ENCODE measurements around the gene N4BP2L2. TPM values are rescaled to one million over a fixed set of nuclear protein-coding genes. Genes with fewer than 3 reads are reported as not detected.
"Not testable (repeated sequence)": the region's sequence is repeated elsewhere in the genome, so short reads cannot be mapped to it uniquely, and the experiment has no call there.

Gene N4BP2L2
- total and polyA plus RNA-seq, 4 donors, result 41.1 to 402 (median 75.0) TPM

DNA sequence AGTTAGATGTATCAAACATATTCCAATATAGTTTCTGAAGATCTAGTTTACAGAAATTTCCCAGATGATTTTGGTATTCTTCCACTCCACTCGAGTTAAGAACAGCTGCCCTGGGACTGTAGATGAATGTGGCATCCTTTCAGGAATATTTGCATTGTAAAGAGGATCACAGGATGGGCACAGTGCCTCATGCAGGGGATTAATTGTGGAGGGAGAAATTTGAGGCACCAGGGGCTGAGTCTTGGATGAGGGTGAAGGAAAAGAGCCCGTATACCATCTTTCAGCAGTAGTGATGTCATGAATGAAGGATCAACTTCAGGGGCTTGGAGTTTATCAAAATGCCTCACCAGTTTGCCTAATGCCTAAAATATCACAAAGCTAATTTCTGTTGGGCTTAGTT lies 43.7 kb upstream of the N4BP2L2 start:
- TF ChIP-seq, protein P1, sequence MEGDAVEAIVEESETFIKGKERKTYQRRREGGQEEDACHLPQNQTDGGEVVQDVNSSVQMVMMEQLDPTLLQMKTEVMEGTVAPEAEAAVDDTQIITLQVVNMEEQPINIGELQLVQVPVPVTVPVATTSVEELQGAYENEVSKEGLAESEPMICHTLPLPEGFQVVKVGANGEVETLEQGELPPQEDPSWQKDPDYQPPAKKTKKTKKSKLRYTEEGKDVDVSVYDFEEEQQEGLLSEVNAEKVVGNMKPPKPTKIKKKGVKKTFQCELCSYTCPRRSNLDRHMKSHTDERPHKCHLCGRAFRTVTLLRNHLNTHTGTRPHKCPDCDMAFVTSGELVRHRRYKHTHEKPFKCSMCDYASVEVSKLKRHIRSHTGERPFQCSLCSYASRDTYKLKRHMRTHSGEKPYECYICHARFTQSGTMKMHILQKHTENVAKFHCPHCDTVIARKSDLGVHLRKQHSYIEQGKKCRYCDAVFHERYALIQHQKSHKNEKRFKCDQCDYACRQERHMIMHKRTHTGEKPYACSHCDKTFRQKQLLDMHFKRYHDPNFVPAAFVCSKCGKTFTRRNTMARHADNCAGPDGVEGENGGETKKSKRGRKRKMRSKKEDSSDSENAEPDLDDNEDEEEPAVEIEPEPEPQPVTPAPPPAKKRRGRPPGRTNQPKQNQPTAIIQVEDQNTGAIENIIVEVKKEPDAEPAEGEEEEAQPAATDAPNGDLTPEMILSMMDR (IDR thresholded peaks at IDR 0.05; ENCODE audit: control extremely low read depth, extremely low read depth), result no peak
- Histone ChIP-seq H3K36me3 (ENCODE audit: control insufficient read depth in 4 of 4, insufficient read depth in 4 of 4, low read length in 4 of 4) (no peaks in the 10 kb centered on the region), H3K9ac (ENCODE audit: insufficient read depth in 1 of 2, low read length in 2 of 2) (no peak overlapping the region), H3K4me3 (no peak overlapping the region), H3K9me3 (ENCODE audit: control insufficient read depth in 4 of 4, insufficient read depth in 3 of 4, low read length in 3 of 4) (peaks cover 0 to 3% (median under 1%) of the 10 kb centered on the region in 4 donors), H3K27me3 (ENCODE audit: control insufficient read depth in 3 of 3, insufficient read depth in 3 of 3, low read length in 2 of 3) (no peaks in the 10 kb centered on the region), H3K27ac (ENCODE audit: low read depth in 1 of 2, low read length in 1 of 2) (no peak overlapping the region), H3K4me1 (ENCODE audit: control insufficient read depth in 5 of 5, insufficient read depth in 5 of 5, low read length in 5 of 5) (peaks cover 0 to 6% (median 0%) of the 10 kb centered on the region in 5 donors)
- no peak for DNase-seq
- 73 to 83% methylated on average over 2 of the region's 2 CpGs for WGBS, 2 donors
- no peak for ATAC-seq (ENCODE audit: insufficient read depth, low FRiP score)

DNA sequence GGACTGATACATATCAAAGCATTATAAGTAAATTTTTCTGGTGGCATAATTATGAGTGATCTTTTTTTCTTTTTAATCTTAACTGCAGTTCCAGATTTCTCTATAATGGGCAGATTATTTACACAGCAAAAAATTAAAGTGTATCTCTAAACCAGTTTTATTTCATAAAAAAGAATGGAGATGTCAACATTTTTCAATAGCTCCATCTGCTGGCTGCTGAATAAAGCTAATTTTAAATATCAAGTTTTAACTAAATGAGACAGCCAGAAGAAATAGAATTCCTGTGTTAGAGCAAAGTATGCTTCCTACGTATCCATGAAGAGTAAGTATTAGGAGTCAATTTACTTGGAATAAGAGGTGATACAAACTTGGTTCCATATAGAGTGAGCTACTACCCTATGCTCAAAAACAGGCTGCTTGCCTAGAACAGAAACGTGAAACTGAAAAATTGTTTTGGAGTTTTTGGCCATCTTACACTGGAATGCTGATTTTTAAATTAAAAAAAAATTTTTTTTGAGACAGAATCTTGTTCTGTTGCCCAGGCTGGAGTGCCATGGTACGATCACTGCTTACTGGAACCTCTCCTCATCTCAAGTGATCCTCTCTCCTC lies 42.7 kb upstream of the N4BP2L2 start:
- Histone ChIP-seq H3K27ac (ENCODE audit: low read depth in 1 of 2, low read length in 1 of 2) (no peak overlapping the region), H3K27me3 (ENCODE audit: control insufficient read depth in 3 of 3, insufficient read depth in 3 of 3, low read length in 2 of 3) (no peaks in the 10 kb centered on the region), H3K4me1 (ENCODE audit: control insufficient read depth in 5 of 5, insufficient read depth in 5 of 5, low read length in 5 of 5) (peaks cover 0 to 6% (median 0%) of the 10 kb centered on the region in 5 donors), H3K9me3 (ENCODE audit: control insufficient read depth in 4 of 4, insufficient read depth in 3 of 4, low read length in 3 of 4) (peaks cover 0 to 5% (median 2%) of the 10 kb centered on the region in 4 donors), H3K9ac (ENCODE audit: insufficient read depth in 1 of 2, low read length in 2 of 2) (no peak overlapping the region), H3K4me3 (no peak overlapping the region), H3K36me3 (ENCODE audit: control insufficient read depth in 4 of 4, insufficient read depth in 4 of 4, low read length in 4 of 4) (no peaks in the 10 kb centered on the region)
- DNase-seq, result peak in 2 of 3 donors; percentile 50 to 62
- WGBS, 2 donors, result 57 to 67% methylated on average over 3 of the region's 3 CpGs
- TF ChIP-seq, protein P1 (IDR thresholded peaks at IDR 0.05; ENCODE audit: control extremely low read depth, extremely low read depth), result peak; percentile 29
- ATAC-seq (ENCODE audit: insufficient read depth, low FRiP score), result no peak

DNA sequence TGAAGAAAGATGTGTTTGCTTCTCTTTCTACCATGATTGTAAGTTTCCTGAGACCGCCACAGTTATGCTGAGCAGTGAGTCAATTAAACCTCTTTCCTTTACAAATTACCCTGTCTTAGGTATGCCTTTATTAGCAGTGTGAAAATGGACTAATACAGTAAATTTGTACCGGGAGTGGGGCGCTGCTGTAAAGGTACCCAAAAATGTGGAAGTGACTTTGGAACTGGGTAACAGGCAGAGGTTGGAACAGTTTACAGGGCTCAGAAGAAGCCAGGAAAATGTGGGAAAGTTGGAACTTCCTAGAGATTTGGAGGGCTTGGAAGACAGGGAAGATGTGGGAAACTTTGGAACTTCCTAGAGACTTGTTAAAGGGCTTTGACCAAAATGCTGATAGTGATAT lies 38.4 kb upstream of the N4BP2L2 start:
- DNase-seq (no peak), ATAC-seq (ENCODE audit: insufficient read depth, low FRiP score) (no peak)
- 96 to 98% methylated on average over 3 of the region's 3 CpGs for WGBS, 2 donors
- H3K27ac ChIP-seq (ENCODE audit: low read depth in 1 of 2, low read length in 1 of 2), result no peak overlapping the region
- H3K4me1 ChIP-seq (ENCODE audit: control insufficient read depth in 5 of 5, insufficient read depth in 5 of 5, low read length in 5 of 5), result no peaks in the 10 kb centered on the region
- H3K36me3 ChIP-seq (ENCODE audit: control insufficient read depth in 4 of 4, insufficient read depth in 4 of 4, low read length in 4 of 4), result no peaks in the 10 kb centered on the region
- peaks cover 0 to 5% (median 2%) of the 10 kb centered on the region in 4 donors for H3K9me3 ChIP-seq (ENCODE audit: control insufficient read depth in 4 of 4, insufficient read depth in 3 of 4, low read length in 3 of 4)
- no peak overlapping the region for H3K4me3 ChIP-seq
- no peaks in the 10 kb centered on the region for H3K27me3 ChIP-seq (ENCODE audit: control insufficient read depth in 3 of 3, insufficient read depth in 3 of 3, low read length in 2 of 3)
- no peak overlapping the region for H3K9ac ChIP-seq (ENCODE audit: insufficient read depth in 1 of 2, low read length in 2 of 2)
- TF ChIP-seq, protein P1 (IDR thresholded peaks at IDR 0.05; ENCODE audit: control extremely low read depth, extremely low read depth), result no peak

DNA sequence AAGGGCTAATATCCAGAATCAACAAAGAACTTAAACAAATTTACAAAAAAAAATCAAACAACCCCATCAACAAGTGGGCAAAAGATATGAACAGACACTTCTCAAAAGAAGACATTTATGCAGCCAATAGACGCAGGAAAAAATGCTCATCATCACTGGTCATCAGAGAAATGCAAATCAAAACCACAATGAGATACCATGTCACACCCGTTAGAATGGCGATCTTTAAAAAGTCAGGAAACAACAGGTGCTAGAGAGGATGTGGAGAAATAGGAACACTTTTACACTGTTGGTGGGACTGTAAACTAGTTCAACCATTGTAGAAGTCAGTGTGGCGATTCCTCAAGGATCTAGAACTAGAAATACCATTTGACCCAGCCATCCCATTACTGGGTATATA lies 37.1 kb upstream of the N4BP2L2 start:
- H3K9ac ChIP-seq (ENCODE audit: insufficient read depth in 1 of 2, low read length in 2 of 2); DNase-seq; H3K36me3 ChIP-seq (ENCODE audit: control insufficient read depth in 4 of 4, insufficient read depth in 4 of 4, low read length in 4 of 4); H3K27ac ChIP-seq (ENCODE audit: low read depth in 1 of 2, low read length in 1 of 2); H3K4me3 ChIP-seq; ATAC-seq (ENCODE audit: insufficient read depth, low FRiP score); H3K27me3 ChIP-seq (ENCODE audit: control insufficient read depth in 3 of 3, insufficient read depth in 3 of 3, low read length in 2 of 3); H3K4me1 ChIP-seq (ENCODE audit: control insufficient read depth in 5 of 5, insufficient read depth in 5 of 5, low read length in 5 of 5); H3K9me3 ChIP-seq (ENCODE audit: control insufficient read depth in 4 of 4, insufficient read depth in 3 of 4, low read length in 3 of 4): not testable (repeated sequence)
- 69 to 93% methylated on average over 3 to 4 of the region's 4 CpGs for WGBS, 2 donors

DNA sequence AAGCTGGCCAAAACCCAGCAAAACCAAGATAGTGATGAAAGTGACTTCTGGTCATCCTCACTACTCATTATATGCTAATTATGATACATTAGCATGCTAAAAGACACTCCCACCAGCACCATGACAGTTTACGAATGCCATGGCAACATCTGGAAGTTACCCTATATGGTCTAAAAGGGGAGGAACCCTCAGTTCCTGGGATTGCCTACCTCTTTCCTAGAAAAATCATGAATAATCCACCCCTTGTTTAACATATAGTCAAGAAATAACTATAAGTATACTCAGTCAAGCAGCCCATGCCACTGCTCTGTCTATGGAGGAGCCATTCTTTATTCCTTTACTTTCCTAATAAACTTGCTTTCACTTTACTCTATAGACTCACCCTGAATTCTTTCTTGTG lies 22.2 kb upstream of the N4BP2L2 start:
- not testable (repeated sequence) for H3K36me3 ChIP-seq (ENCODE audit: control insufficient read depth in 4 of 4, insufficient read depth in 4 of 4, low read length in 4 of 4); H3K9ac ChIP-seq (ENCODE audit: insufficient read depth in 1 of 2, low read length in 2 of 2); DNase-seq; H3K9me3 ChIP-seq (ENCODE audit: control insufficient read depth in 4 of 4, insufficient read depth in 3 of 4, low read length in 3 of 4); H3K27ac ChIP-seq (ENCODE audit: low read depth in 1 of 2, low read length in 1 of 2); ATAC-seq (ENCODE audit: insufficient read depth, low FRiP score); H3K4me3 ChIP-seq; H3K27me3 ChIP-seq (ENCODE audit: control insufficient read depth in 3 of 3, insufficient read depth in 3 of 3, low read length in 2 of 3); H3K4me1 ChIP-seq (ENCODE audit: control insufficient read depth in 5 of 5, insufficient read depth in 5 of 5, low read length in 5 of 5)
- 96 to 100% methylated on average over 1 of the region's 1 CpG for WGBS, 2 donors

All from lung (tissue), 12 donors.